Spleen (tissue), 11 donors: ENCODE results near the gene ST3GAL6. TPM values are rescaled to one million over a fixed set of nuclear protein-coding genes. Genes with fewer than 3 reads are reported as not detected.

ENCODE experiments used
- DNase-seq: peaks from one replicate; pipeline ENCODE4 v3.0.0-alpha.2; 2020
- H3K27ac ChIP-seq, 8 donors: fragments of 200-600 bp; sonication (generic) in 7 of 8; 1 replicate in 4 of 8; 2 replicates in 4 of 8; pipeline versions ENCODE4 v1.5.0 to v1.8.0; 2016 to 2021; ENCODE audit warnings: inconsistent platforms in 4 of 8, mild to moderate bottlenecking in 4 of 8, moderate library complexity in 1 of 8
- H3K27me3 ChIP-seq, 7 donors: fragments of 200-600 bp; sonication (generic) in 6 of 7; replicated peaks in 1 of 7; 1 replicate in 4 of 7; 2 replicates in 3 of 7; pipeline versions ENCODE4 v1.5.0 to v1.8.0; 2016 to 2021; ENCODE audit warnings: inconsistent platforms in 3 of 7, mild to moderate bottlenecking in 1 of 7
- H3K36me3 ChIP-seq, 6 donors: fragments of 200-600 bp; sonication (generic) in 5 of 6; 1 replicate in 4 of 6; 2 replicates in 2 of 6; pipeline versions ENCODE4 v1.5.0 to v1.8.0; 2016 to 2021; ENCODE audit warnings: inconsistent platforms in 2 of 6
- H3K4me1 ChIP-seq, 6 donors: fragments of 200-600 bp; sonication (generic) in 5 of 6; 1 replicate in 3 of 6; 2 replicates in 3 of 6; pipeline versions ENCODE4 v1.5.0 to v1.8.0; 2016 to 2021; ENCODE audit warnings: inconsistent platforms in 3 of 6
- H3K4me3 ChIP-seq, 8 donors: fragments of 200-600 bp; sonication (generic) in 7 of 8; 1 replicate in 4 of 8; 2 replicates in 4 of 8; pipeline versions ENCODE4 v1.5.0 to v1.8.0; 2016 to 2021; ENCODE audit warnings: inconsistent platforms in 4 of 8, mild to moderate bottlenecking in 4 of 8, moderate library complexity in 2 of 8
- H3K9me3 ChIP-seq, 8 donors: fragments of 200-600 bp; sonication (generic) in 7 of 8; 1 replicate in 4 of 8; 2 replicates in 4 of 8; pipeline versions ENCODE4 v1.5.0 to v1.8.0; 2016 to 2021; ENCODE audit warnings: inconsistent platforms in 4 of 8
- CTCF ChIP-seq, 11 experiments: fragments of 200-600 bp in 7 of 11; fragments of 450-650 bp in 4 of 11; sonication (generic) in 4 of 11; IDR thresholded peaks in 8 of 11; conservative IDR thresholded peaks in 3 of 11; 1 replicate in 7 of 11; 2 replicates in 4 of 11; pipeline versions ENCODE4 v1.4.0 to v1.8.0; 2016 to 2021; ENCODE audit warnings: antibody characterized with exemption in 11 of 11, inconsistent platforms in 4 of 11, mild to moderate bottlenecking in 1 of 11
- POLR2A ChIP-seq, 3 donors: fragments of 450-650 bp; IDR thresholded peaks; one replicate each; pipeline ENCODE4 v1.5.1; 2017; ENCODE audit warnings: antibody characterized with exemption in 3 of 3, mild to moderate bottlenecking in 1 of 3
- POLR2AphosphoS5 ChIP-seq, 3 donors: sonication (generic); formaldehyde crosslinking; IDR thresholded peaks; one replicate each; pipeline ENCODE4 v1.5.1; 2017; ENCODE audit warnings: antibody characterized with exemption in 3 of 3
- WGBS, 5 donors: extraction: QIAGEN DNeasy Blood & Tissue Kit in 3 of 5; methylation state at CpG; one replicate each; pipeline versions ENCODE4 v1.1.5 to v1.1.7; 2013 to 2018; 5-methylcytosine and 5-hydroxymethylcytosine counted together
- intact Hi-C: fragments of 100-400 bp; cut with DNase I; formaldehyde crosslinking; loops from one replicate; pipeline ENCODE4 v1.15.0; 2023; ENCODE audit warnings: low total_unique reads
- polyA plus RNA-seq, 3 donors: library from polyadenylated mRNA; stranded (reverse); fragments of 200-250 nt; gene quantifications; one replicate each; pipeline ENCODE4 v1.2.1, GENCODE V29; 2013
- total RNA-seq, 7 donors: library from RNA; depleted of rRNA in 3 of 7; stranded (reverse); fragments of >200 nt in 3 of 7; fragmentation: NEBNext Ultra II Directional in 4 of 7; extraction: Animal tissue kit (Norgen Biotek cat#: 25700) in 4 of 7; gene quantifications; one replicate each; pipeline versions ENCODE4 v1.1.0 to v1.2.1, GENCODE V29; 2016 to 2021
- donor health status: healthy with polysubstance abuse.
- donor health status: DM: no; HTN: no; CAD: no; lungs with moderate emphysema.
- donor health status: DM: no; HTN: no; CAD: no.
- donor health status: Bipolar disorder and iron deficiency.
- donor health status: healthy.
- donor health status: DM: no; HTN: no; CAD: no.
- donor health status: DM: yes; HTN: yes; CAD: no.

Gene ST3GAL6
- total and polyA plus RNA-seq, 10 donors: 2.5 to 16.8 (median 9.4) TPM

GRCh38 chr3:98721776-98722175 is 41.4 kb upstream of the ST3GAL6 start:
- intact Hi-C loops: no loop called here
- whole genome bisulfite sequencing, 5 donors: 84 to 93% (median 85%) methylated on average over 1 of the region's 1 CpG
- DNase-seq: no peak
- H3K4me3 ChIP-seq: no peak overlapping the region
- no peaks in the 10 kb centered on the region for H3K4me1 ChIP-seq
- H3K36me3 ChIP-seq: no peaks in the 10 kb centered on the region
- TF ChIP-seq POLR2A (IDR thresholded peaks at IDR 0.05): no peak
- TF ChIP-seq POLR2AphosphoS5 (IDR thresholded peaks at IDR 0.05): no peak
- no peak for TF ChIP-seq CTCF (IDR thresholded peaks at IDR 0.05 in 8 of 11, conservative IDR thresholded peaks at IDR 0.05 in 3 of 11)
- H3K9me3 ChIP-seq: no peaks in the 10 kb centered on the region
- H3K27ac ChIP-seq: no peak overlapping the region
- peaks cover 0 to 4% (median 0%) of the 10 kb centered on the region in 7 donors for H3K27me3 ChIP-seq

GRCh38 chr3:98722389-98722788 is 40.8 kb upstream of the ST3GAL6 start:
- H3K27me3 ChIP-seq: peaks cover 0 to 4% (median 0%) of the 10 kb centered on the region in 7 donors
- H3K36me3 ChIP-seq: no peaks in the 10 kb centered on the region
- no peak overlapping the region for H3K27ac ChIP-seq
- WGBS, 5 donors: 78 to 90% (median 82%) methylated on average over 4 of the region's 4 CpGs
- no peak for TF ChIP-seq POLR2AphosphoS5 (IDR thresholded peaks at IDR 0.05)
- TF ChIP-seq CTCF (IDR thresholded peaks at IDR 0.05 in 8 of 11, conservative IDR thresholded peaks at IDR 0.05 in 3 of 11): no peak
- no peak for TF ChIP-seq POLR2A (IDR thresholded peaks at IDR 0.05)
- no peaks in the 10 kb centered on the region for H3K4me1 ChIP-seq
- no peaks in the 10 kb centered on the region for H3K9me3 ChIP-seq
- DNase-seq: no peak
- no peak overlapping the region for H3K4me3 ChIP-seq
- intact Hi-C loops: no loop called here

GRCh38 chr3:98725352-98725751 is 37.8 kb upstream of the ST3GAL6 start:
- 88 to 97% (median 89%) methylated on average over 2 of the region's 2 CpGs for WGBS, 5 donors
- H3K4me3 ChIP-seq: no peak overlapping the region

GRCh38 chr3:98726084-98726483 is 37.1 kb upstream of the ST3GAL6 start:
- Histone ChIP-seq H3K36me3 (no peaks in the 10 kb centered on the region), H3K27me3 (peaks cover 0 to 31% (median 3%) of the 10 kb centered on the region in 7 donors), H3K4me1 (no peaks in the 10 kb centered on the region), H3K27ac (no peak overlapping the region), H3K4me3 (no peak overlapping the region), H3K9me3 (no peaks in the 10 kb centered on the region)
- DNase-seq: no peak
- 60 to 97% (median 88%) methylated on average over 1 of the region's 1 CpG for WGBS, 5 donors
- intact Hi-C loops: no loop called here
- TF ChIP-seq POLR2A (IDR thresholded peaks at IDR 0.05): no peak
- no peak for TF ChIP-seq CTCF (IDR thresholded peaks at IDR 0.05 in 8 of 11, conservative IDR thresholded peaks at IDR 0.05 in 3 of 11)
- TF ChIP-seq POLR2AphosphoS5 (IDR thresholded peaks at IDR 0.05): no peak

More at GRCh38 chr3:98725352-98725751, 37.8 kb upstream of the ST3GAL6 start:
- H3K27me3 ChIP-seq: peaks cover 0 to 24% (median 3%) of the 10 kb centered on the region in 7 donors
- no peak for DNase-seq
- H3K9me3 ChIP-seq: no peaks in the 10 kb centered on the region
- H3K4me1 ChIP-seq: no peaks in the 10 kb centered on the region
- no peak overlapping the region for H3K27ac ChIP-seq
- intact Hi-C loops: no loop called here
- no peak for TF ChIP-seq POLR2AphosphoS5 (IDR thresholded peaks at IDR 0.05)
- no peak for TF ChIP-seq POLR2A (IDR thresholded peaks at IDR 0.05)
- no peak for TF ChIP-seq CTCF (IDR thresholded peaks at IDR 0.05 in 8 of 11, conservative IDR thresholded peaks at IDR 0.05 in 3 of 11)
- no peaks in the 10 kb centered on the region for H3K36me3 ChIP-seq
